HEK293 (cell line): ENCODE results near the gene NDUFB10.

Experiments
- HOXC10 ChIP-seq: sonication (generic); formaldehyde crosslinking; IDR thresholded peaks from 2 replicates; pipeline ENCODE4 v1.8.1; 2023; ENCODE audit warnings: mild to moderate bottlenecking, missing genetic modification reagents
- SETDB1 ChIP-seq: IDR thresholded peaks from one replicate; pipeline ENCODE4 v1.6.1; 2017; ENCODE audit warnings: mild to moderate bottlenecking, low read length, moderate library complexity, mixed read lengths; ENCODE audit not compliant: insufficient read length
- ZNF114 ChIP-seq: fragments of 450-650 bp; formaldehyde crosslinking; IDR thresholded peaks from 2 replicates; pipeline ENCODE4 v1.5.0; 2017; ENCODE audit warnings: missing biosample characterization, missing genetic modification characterization
- ZNF16 ChIP-seq: fragments of 450-650 bp; formaldehyde crosslinking; IDR thresholded peaks from 2 replicates; pipeline ENCODE4 v1.5.1; 2016; ENCODE audit warnings: low read depth, missing biosample characterization, missing genetic modification characterization
- ZNF175 ChIP-seq: fragments of 450-650 bp; formaldehyde crosslinking; IDR thresholded peaks from 2 replicates; pipeline ENCODE4 v1.5.1; 2016; ENCODE audit warnings: missing biosample characterization, missing genetic modification characterization
- ZNF23 ChIP-seq: fragments of 450-650 bp; formaldehyde crosslinking; IDR thresholded peaks from 2 replicates; pipeline ENCODE4 v1.5.1; 2016; ENCODE audit warnings: missing biosample characterization, missing genetic modification characterization, borderline replicate concordance
- ZNF341 ChIP-seq: fragments of 450-650 bp; formaldehyde crosslinking; IDR thresholded peaks from 2 replicates; pipeline ENCODE4; 2016; ENCODE audit warnings: low read depth, missing biosample characterization, missing genetic modification characterization
- ZNF777 ChIP-seq: fragments of 450-650 bp; formaldehyde crosslinking; IDR thresholded peaks from 2 replicates; pipeline ENCODE4 v1.5.1; 2017; ENCODE audit warnings: missing biosample characterization, missing genetic modification characterization, borderline replicate concordance
- ZSCAN16 ChIP-seq: fragments of 450-650 bp; formaldehyde crosslinking; IDR thresholded peaks from 2 replicates; pipeline ENCODE4 v1.5.1; 2016; ENCODE audit warnings: missing biosample characterization, missing genetic modification characterization
- TF ChIP-seq, protein P1 (sequence below): fragments of 450-650 bp; formaldehyde crosslinking; IDR thresholded peaks from 2 replicates; pipeline ENCODE4 v1.5.1; 2016; ENCODE audit warnings: missing biosample characterization, missing genetic modification characterization

GRCh38 chr16:1976951-1977874 lies 17.9 kb downstream of the NDUFB10 start:
- TF ChIP-seq, protein P1, sequence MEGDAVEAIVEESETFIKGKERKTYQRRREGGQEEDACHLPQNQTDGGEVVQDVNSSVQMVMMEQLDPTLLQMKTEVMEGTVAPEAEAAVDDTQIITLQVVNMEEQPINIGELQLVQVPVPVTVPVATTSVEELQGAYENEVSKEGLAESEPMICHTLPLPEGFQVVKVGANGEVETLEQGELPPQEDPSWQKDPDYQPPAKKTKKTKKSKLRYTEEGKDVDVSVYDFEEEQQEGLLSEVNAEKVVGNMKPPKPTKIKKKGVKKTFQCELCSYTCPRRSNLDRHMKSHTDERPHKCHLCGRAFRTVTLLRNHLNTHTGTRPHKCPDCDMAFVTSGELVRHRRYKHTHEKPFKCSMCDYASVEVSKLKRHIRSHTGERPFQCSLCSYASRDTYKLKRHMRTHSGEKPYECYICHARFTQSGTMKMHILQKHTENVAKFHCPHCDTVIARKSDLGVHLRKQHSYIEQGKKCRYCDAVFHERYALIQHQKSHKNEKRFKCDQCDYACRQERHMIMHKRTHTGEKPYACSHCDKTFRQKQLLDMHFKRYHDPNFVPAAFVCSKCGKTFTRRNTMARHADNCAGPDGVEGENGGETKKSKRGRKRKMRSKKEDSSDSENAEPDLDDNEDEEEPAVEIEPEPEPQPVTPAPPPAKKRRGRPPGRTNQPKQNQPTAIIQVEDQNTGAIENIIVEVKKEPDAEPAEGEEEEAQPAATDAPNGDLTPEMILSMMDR (tag by site-specific recombination) = no peak
- no peak for TF ChIP-seq ZNF23
- TF ChIP-seq ZNF114 = no peak
- TF ChIP-seq ZNF777 (tag by site-specific recombination) = no peak
- TF ChIP-seq ZNF16 (tag by site-specific recombination) = no peak
- TF ChIP-seq SETDB1 = no peak
- TF ChIP-seq ZNF175 (tag by site-specific recombination) = no peak
- TF ChIP-seq HOXC10 (CRISPR knock-in tag) = no peak
- TF ChIP-seq ZNF341 = no peak
- no peak for TF ChIP-seq ZSCAN16 (tag by site-specific recombination)
